ENCODE results near the gene GPSM1. TPM values are rescaled to one million over a fixed set of nuclear protein-coding genes. Genes with fewer than 3 reads are reported as not detected.

GPSM1 gene
- total RNA-seq, 1 experiment from 2014 or later: 24.7 TPM

- Histone ChIP-seq H3K23me2 (ENCODE audit: insufficient read length, low read depth, low read length, poor library complexity, severe bottlenecking) (no peaks in the 10 kb centered on the region), H2BK120ac (ENCODE audit: low read depth, low read length, poor library complexity, severe bottlenecking) (no peak overlapping the region), H3K23ac (ENCODE audit: insufficient read length, low read depth, low read length) (no peak overlapping the region), H4K8ac (replicated peaks; ENCODE audit: insufficient read length, low read depth, low read length) (peak overlapping the region; percentile 15), H3K79me1 (ENCODE audit: insufficient read depth, low read depth, low read length, poor library complexity, severe bottlenecking) (no peaks in the 10 kb centered on the region), H2AK5ac (ENCODE audit: insufficient read length, low read length) (no peak overlapping the region), H3K79me2 (ENCODE audit: insufficient read depth, low read length) (no peaks in the 10 kb centered on the region), H2BK12ac (ENCODE audit: insufficient read length, low read depth, low read length) (no peak overlapping the region), H4K20me1 (ENCODE audit: control insufficient read depth, insufficient read depth, insufficient read length) (no peaks in the 10 kb centered on the region), H4K91ac (ENCODE audit: insufficient read length, low read depth, low read length) (no peak overlapping the region), H3K14ac (ENCODE audit: insufficient read depth, low read length) (no peak overlapping the region), H3K4me1 (ENCODE audit: insufficient read depth, low read length) (no peaks in the 10 kb centered on the region), H3K4ac (ENCODE audit: low read depth, low read length) (no peak overlapping the region), H3K27ac (ENCODE audit: insufficient read length, low read depth, low read length) (no peak overlapping the region), H3K9me3 (ENCODE audit: control insufficient read depth, low read depth, low read length) (peaks cover 12% of the 10 kb centered on the region), H2BK20ac (ENCODE audit: low read depth, low read length, poor library complexity, severe bottlenecking) (no peak overlapping the region), H3K18ac (ENCODE audit: insufficient read length, low read depth, low read length) (no peak overlapping the region), H4K5ac (ENCODE audit: insufficient read length, low read depth, low read length) (peak overlapping the region; percentile 5), H2BK15ac (ENCODE audit: low read depth, low read length) (no peak overlapping the region), H3K27me3 (ENCODE audit: insufficient read depth, low read length) (no peaks in the 10 kb centered on the region), H2AFZ (ENCODE audit: low read length) (no peak overlapping the region), H3K56ac (ENCODE audit: insufficient read length, low read depth, low read length) (no peak overlapping the region), H3K4me2 (ENCODE audit: insufficient read depth, insufficient read length, low read length) (no peak overlapping the region), H2BK5ac (ENCODE audit: insufficient read length, low read length) (no peak overlapping the region), H3K9ac (ENCODE audit: extremely low read depth, insufficient read length, low read length) (no peak overlapping the region), H3T11ph (ENCODE audit: low read length) (no peak overlapping the region)
- no peak overlapping the region for H3K4me3 Mint-ChIP-seq
- H3K27ac Mint-ChIP-seq: no peak overlapping the region
- DNase-seq: no peak
- no peaks in the 10 kb centered on the region for H3K9me3 Mint-ChIP-seq
- H3K36me3 Mint-ChIP-seq (ENCODE audit: insufficient read depth in 1 of 3, low read depth in 3 of 3): no peaks in the 10 kb centered on the region
- TF ChIP-seq, protein P1, sequence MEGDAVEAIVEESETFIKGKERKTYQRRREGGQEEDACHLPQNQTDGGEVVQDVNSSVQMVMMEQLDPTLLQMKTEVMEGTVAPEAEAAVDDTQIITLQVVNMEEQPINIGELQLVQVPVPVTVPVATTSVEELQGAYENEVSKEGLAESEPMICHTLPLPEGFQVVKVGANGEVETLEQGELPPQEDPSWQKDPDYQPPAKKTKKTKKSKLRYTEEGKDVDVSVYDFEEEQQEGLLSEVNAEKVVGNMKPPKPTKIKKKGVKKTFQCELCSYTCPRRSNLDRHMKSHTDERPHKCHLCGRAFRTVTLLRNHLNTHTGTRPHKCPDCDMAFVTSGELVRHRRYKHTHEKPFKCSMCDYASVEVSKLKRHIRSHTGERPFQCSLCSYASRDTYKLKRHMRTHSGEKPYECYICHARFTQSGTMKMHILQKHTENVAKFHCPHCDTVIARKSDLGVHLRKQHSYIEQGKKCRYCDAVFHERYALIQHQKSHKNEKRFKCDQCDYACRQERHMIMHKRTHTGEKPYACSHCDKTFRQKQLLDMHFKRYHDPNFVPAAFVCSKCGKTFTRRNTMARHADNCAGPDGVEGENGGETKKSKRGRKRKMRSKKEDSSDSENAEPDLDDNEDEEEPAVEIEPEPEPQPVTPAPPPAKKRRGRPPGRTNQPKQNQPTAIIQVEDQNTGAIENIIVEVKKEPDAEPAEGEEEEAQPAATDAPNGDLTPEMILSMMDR (conservative IDR thresholded peaks at IDR 0.05): no peak
- no peaks in the 10 kb centered on the region; the same call in 1 of the 2 replicates for H3K27me3 Mint-ChIP-seq (ENCODE audit: low read depth)
- H3K4me1 Mint-ChIP-seq: peaks cover 3% of the 10 kb centered on the region in 2 experiments; a peak in 3 of 4 replicates
- WGBS (ENCODE audit: extremely low coverage, insufficient read length, low lambda C conversion rate): 100% methylated on average over 5 of the region's 14 CpGs
Observed at GRCh38 chr9:136293476-136294077, 33.8 kb upstream of the GPSM1 start.
